ENCODE results near the gene ATP5PB. TPM values are rescaled to one million over a fixed set of nuclear protein-coding genes. Genes with fewer than 3 reads are reported as not detected.

ATP5PB gene
- total RNA-seq, 1 experiment from 2014 or later, result 194 TPM

GRCh38 chr1:111454859-111455641, 5.8 kb downstream of the ATP5PB start:
- CTCF ChIA-PET, result no interaction called here
- intact Hi-C loops (cut with micrococcal nuclease; ENCODE audit: unreplicated experiment), result no loop called here
- Histone ChIP-seq H3K4me1 (no peaks in the 10 kb centered on the region), H3K9me3 (no peaks in the 10 kb centered on the region), H3K27me3 (replicated peaks; ENCODE audit: control insufficient read depth, insufficient read depth, low read length) (no peaks in the 10 kb centered on the region), H3K36me3 (ENCODE audit: control insufficient read depth, insufficient read depth, low read length) (no peaks in the 10 kb centered on the region), H3K4me3 (ENCODE audit: low read depth, low read length) (no peak overlapping the region)
- no TSS peak for BruUV-seq (replicated peaks)
- Mint-ChIP-seq H3K4me1 (ENCODE audit: low read depth, unreplicated experiment) (peaks cover 12% of the 10 kb centered on the region), H3K36me3 (ENCODE audit: insufficient read depth, unreplicated experiment) (peaks cover 45% of the 10 kb centered on the region), H3K27ac (ENCODE audit: unreplicated experiment) (no peak overlapping the region), H3K4me3 (ENCODE audit: unreplicated experiment) (no peak overlapping the region), H3K27me3 (ENCODE audit: insufficient read depth, unreplicated experiment) (no peaks in the 10 kb centered on the region), H3K9me3 (ENCODE audit: unreplicated experiment) (no peaks in the 10 kb centered on the region)
- POLR2A ChIA-PET, result no interaction called here
- TF ChIP-seq CTCF (IDR thresholded peaks at IDR 0.05; ENCODE audit: insufficient read depth in 1 of 2, low read depth in 1 of 2, low read length in 1 of 2, severe bottlenecking in 1 of 2, unreplicated experiment in 1 of 2), result no peak
- no peak for DNase-seq

GRCh38 chr1:111455642-111456031, 6.4 kb downstream of the ATP5PB start:
- no peaks in the 10 kb centered on the region for H3K27me3 Mint-ChIP-seq (ENCODE audit: insufficient read depth, unreplicated experiment)
- Histone ChIP-seq H3K27me3 (replicated peaks; ENCODE audit: control insufficient read depth, insufficient read depth, low read length) (no peaks in the 10 kb centered on the region), H3K36me3 (ENCODE audit: control insufficient read depth, insufficient read depth, low read length) (no peaks in the 10 kb centered on the region), H3K4me1 (no peaks in the 10 kb centered on the region), H3K4me3 (ENCODE audit: low read depth, low read length) (no peak overlapping the region), H3K9me3 (no peaks in the 10 kb centered on the region)
- no peak for DNase-seq
- ChIA-PET POLR2A (no interaction called here), CTCF (no interaction called here)
- TF ChIP-seq CTCF (IDR thresholded peaks at IDR 0.05; ENCODE audit: insufficient read depth in 1 of 2, low read depth in 1 of 2, low read length in 1 of 2, severe bottlenecking in 1 of 2, unreplicated experiment in 1 of 2), result no peak
- H3K27ac Mint-ChIP-seq (ENCODE audit: unreplicated experiment), result no peak overlapping the region
- intact Hi-C loops (cut with micrococcal nuclease; ENCODE audit: unreplicated experiment), result no loop called here
- no peaks in the 10 kb centered on the region for H3K9me3 Mint-ChIP-seq (ENCODE audit: unreplicated experiment)
- H3K36me3 Mint-ChIP-seq (ENCODE audit: insufficient read depth, unreplicated experiment), result peaks cover 47% of the 10 kb centered on the region
- peaks cover 12% of the 10 kb centered on the region for H3K4me1 Mint-ChIP-seq (ENCODE audit: low read depth, unreplicated experiment)
- no TSS peak for BruUV-seq (replicated peaks)
- H3K4me3 Mint-ChIP-seq (ENCODE audit: unreplicated experiment), result no peak overlapping the region

- ChIA-PET POLR2A (interaction anchor here (0.6 kb wide), 1 partner anchor 1388 kb away, joined by 3 read pairs; no protein-coding TSS in a partner anchor), CTCF (no interaction called here)
- no peak overlapping the region for H3K4me3 ChIP-seq (ENCODE audit: low read depth, low read length)
- H3K4me1 ChIP-seq, result peaks cover 4% of the 10 kb centered on the region; the same call in 1 of the 2 replicates
- H3K4me3 Mint-ChIP-seq (ENCODE audit: unreplicated experiment), result no peak overlapping the region
- peaks cover 14% of the 10 kb centered on the region for H3K4me1 Mint-ChIP-seq (ENCODE audit: low read depth, unreplicated experiment)
- H3K9me3 ChIP-seq, result no peaks in the 10 kb centered on the region
- DNase-seq, result no peak
- no peaks in the 10 kb centered on the region for H3K36me3 ChIP-seq (ENCODE audit: control insufficient read depth, insufficient read depth, low read length)
- no TSS peak for BruUV-seq (replicated peaks)
- intact Hi-C loops (cut with micrococcal nuclease; ENCODE audit: unreplicated experiment), result no loop called here
- H3K27ac Mint-ChIP-seq (ENCODE audit: unreplicated experiment), result no peak overlapping the region
- TF ChIP-seq CTCF (IDR thresholded peaks at IDR 0.05; ENCODE audit: insufficient read depth in 1 of 2, low read depth in 1 of 2, low read length in 1 of 2, severe bottlenecking in 1 of 2, unreplicated experiment in 1 of 2), result no peak
- H3K27me3 Mint-ChIP-seq (ENCODE audit: insufficient read depth, unreplicated experiment), result no peaks in the 10 kb centered on the region
- peaks cover 21% of the 10 kb centered on the region for H3K36me3 Mint-ChIP-seq (ENCODE audit: insufficient read depth, unreplicated experiment)
- no peaks in the 10 kb centered on the region for H3K27me3 ChIP-seq (replicated peaks; ENCODE audit: control insufficient read depth, insufficient read depth, low read length)
- H3K9me3 Mint-ChIP-seq (ENCODE audit: unreplicated experiment), result no peaks in the 10 kb centered on the region
Measured at GRCh38 chr1:111461765-111462164, 12.5 kb downstream of the ATP5PB start.

All from Caco-2 (cell line).